Neural crest cell (in vitro differentiated cells): ENCODE results near the gene CDCA3. TPM values are rescaled to one million over a fixed set of nuclear protein-coding genes. Genes with fewer than 3 reads are reported as not detected.

Experiments
- DNase-seq: peaks from one replicate; pipeline ENCODE4 v3.0.0; 2021; ENCODE audit warnings: low read depth, mixed read lengths, low spot score
- H3K27ac Mint-ChIP-seq: one replicate; pipeline ENCODE4 v1.8.0; 2021; ENCODE audit warnings: mild to moderate bottlenecking, mixed read lengths; ENCODE audit not compliant: unreplicated experiment
- H3K27me3 Mint-ChIP-seq: 2 replicates; pipeline ENCODE4 v1.8.0; 2021; ENCODE audit warnings: low read depth, mild to moderate bottlenecking, mixed read lengths
- H3K36me3 Mint-ChIP-seq: 2 replicates; pipeline ENCODE4 v1.8.0; 2021; ENCODE audit warnings: low read depth, mild to moderate bottlenecking, mixed read lengths
- H3K4me1 Mint-ChIP-seq: 2 replicates; pipeline ENCODE4 v1.8.0; 2021; ENCODE audit warnings: mixed read lengths
- H3K4me3 Mint-ChIP-seq: one replicate; pipeline ENCODE4 v1.8.0; 2021; ENCODE audit warnings: mild to moderate bottlenecking, mixed read lengths
- H3K9me3 Mint-ChIP-seq: 2 replicates; pipeline ENCODE4 v1.8.0; 2021; ENCODE audit warnings: mixed read lengths
- total RNA-seq: library from RNA; stranded (reverse); gene quantifications from 2 replicates; pipeline ENCODE4 v1.2.1, GENCODE V29; 2021
- TF ChIP-seq, protein P1 (sequence below): fragments of 200-600 bp; sonication (generic); conservative IDR thresholded peaks from 2 replicates; pipeline ENCODE4 v1.5.0; 2021; ENCODE audit warnings: antibody characterized with exemption, mild to moderate bottlenecking

Gene CDCA3
- total RNA-seq, 1 donor from 2014 or later, result 71.7 TPM

GRCh38 chr12:6819106-6820030, 31.7 kb downstream of the CDCA3 start:
- no peak for DNase-seq
- no peaks in the 10 kb centered on the region for H3K27me3 Mint-ChIP-seq
- peaks cover 70% of the 10 kb centered on the region for H3K4me1 Mint-ChIP-seq
- H3K9me3 Mint-ChIP-seq, result no peaks in the 10 kb centered on the region
- TF ChIP-seq, protein P1, sequence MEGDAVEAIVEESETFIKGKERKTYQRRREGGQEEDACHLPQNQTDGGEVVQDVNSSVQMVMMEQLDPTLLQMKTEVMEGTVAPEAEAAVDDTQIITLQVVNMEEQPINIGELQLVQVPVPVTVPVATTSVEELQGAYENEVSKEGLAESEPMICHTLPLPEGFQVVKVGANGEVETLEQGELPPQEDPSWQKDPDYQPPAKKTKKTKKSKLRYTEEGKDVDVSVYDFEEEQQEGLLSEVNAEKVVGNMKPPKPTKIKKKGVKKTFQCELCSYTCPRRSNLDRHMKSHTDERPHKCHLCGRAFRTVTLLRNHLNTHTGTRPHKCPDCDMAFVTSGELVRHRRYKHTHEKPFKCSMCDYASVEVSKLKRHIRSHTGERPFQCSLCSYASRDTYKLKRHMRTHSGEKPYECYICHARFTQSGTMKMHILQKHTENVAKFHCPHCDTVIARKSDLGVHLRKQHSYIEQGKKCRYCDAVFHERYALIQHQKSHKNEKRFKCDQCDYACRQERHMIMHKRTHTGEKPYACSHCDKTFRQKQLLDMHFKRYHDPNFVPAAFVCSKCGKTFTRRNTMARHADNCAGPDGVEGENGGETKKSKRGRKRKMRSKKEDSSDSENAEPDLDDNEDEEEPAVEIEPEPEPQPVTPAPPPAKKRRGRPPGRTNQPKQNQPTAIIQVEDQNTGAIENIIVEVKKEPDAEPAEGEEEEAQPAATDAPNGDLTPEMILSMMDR, result no peak
- peak overlapping the region; percentile 87 for H3K4me3 Mint-ChIP-seq
- H3K36me3 Mint-ChIP-seq, result peaks cover 3% of the 10 kb centered on the region
- H3K27ac Mint-ChIP-seq, result peak overlapping the region; percentile 84

DNA sequence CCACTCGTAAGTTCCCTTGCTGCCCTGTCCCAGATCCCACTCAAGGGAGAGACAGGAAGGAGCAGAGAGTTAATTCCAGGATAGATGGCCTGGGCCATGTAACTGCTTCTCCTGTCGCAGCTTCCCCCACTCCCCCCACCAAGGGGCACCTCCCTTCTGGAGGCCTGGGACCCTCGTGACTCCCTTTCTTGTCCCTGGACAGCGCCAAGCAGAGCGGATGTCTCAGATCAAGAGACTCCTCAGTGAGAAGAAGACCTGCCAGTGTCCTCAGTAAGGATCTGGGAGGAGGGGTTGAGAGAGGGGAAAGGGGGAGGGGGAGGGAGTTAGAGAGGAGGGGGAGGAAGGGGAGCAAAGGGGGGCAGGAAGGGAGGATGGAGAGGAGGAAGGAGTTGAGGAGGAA, 32.4 kb downstream of the CDCA3 start:
- TF ChIP-seq, protein P1, result no peak
- no peaks in the 10 kb centered on the region for H3K27me3 Mint-ChIP-seq
- peaks cover 3% of the 10 kb centered on the region for H3K36me3 Mint-ChIP-seq
- no peak for DNase-seq
- H3K27ac Mint-ChIP-seq, result peak overlapping the region; percentile 78
- no peaks in the 10 kb centered on the region for H3K9me3 Mint-ChIP-seq
- peak overlapping the region; percentile 58 for H3K4me3 Mint-ChIP-seq
- H3K4me1 Mint-ChIP-seq, result peaks cover 66% of the 10 kb centered on the region

DNA sequence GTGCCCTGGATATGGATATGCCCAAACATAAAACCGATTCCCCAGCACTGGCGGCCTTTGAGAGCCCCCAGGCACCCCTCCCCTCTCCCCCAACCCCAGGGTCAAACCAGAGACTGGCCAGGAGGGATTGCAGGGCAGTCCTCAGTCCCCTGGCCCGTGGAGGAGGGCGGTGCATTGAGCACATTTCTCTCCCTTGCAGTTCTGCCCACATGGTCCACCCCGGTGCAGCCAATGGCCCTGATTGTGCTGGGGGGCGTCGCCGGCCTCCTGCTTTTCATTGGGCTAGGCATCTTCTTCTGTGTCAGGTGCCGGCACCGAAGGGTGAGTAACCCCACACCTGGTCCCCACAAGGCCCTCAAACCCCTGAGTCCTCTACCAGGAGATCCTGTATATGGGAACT, 32.9 kb downstream of the CDCA3 start:
- Mint-ChIP-seq H3K36me3 (peaks cover 3% of the 10 kb centered on the region), H3K27me3 (no peaks in the 10 kb centered on the region)
- DNase-seq, result no peak

GRCh38 chr12:6817662-6818157, 33.4 kb downstream of the CDCA3 start:
- no peaks in the 10 kb centered on the region for H3K9me3 Mint-ChIP-seq
- peak overlapping the region; percentile 4 for H3K27ac Mint-ChIP-seq
- peaks cover 3% of the 10 kb centered on the region for H3K36me3 Mint-ChIP-seq
- no peak for DNase-seq
- H3K4me3 Mint-ChIP-seq, result peak overlapping the region; percentile 21
- H3K4me1 Mint-ChIP-seq, result peaks cover 65% of the 10 kb centered on the region
- TF ChIP-seq, protein P1, result no peak
- no peaks in the 10 kb centered on the region for H3K27me3 Mint-ChIP-seq

More for the DNA sequence above, 32.9 kb downstream of the CDCA3 start:
- H3K4me1 Mint-ChIP-seq, result peaks cover 69% of the 10 kb centered on the region
- H3K27ac Mint-ChIP-seq, result peak overlapping the region; percentile 78
- no peaks in the 10 kb centered on the region for H3K9me3 Mint-ChIP-seq
- peak overlapping the region; percentile 58 for H3K4me3 Mint-ChIP-seq
- TF ChIP-seq, protein P1, result no peak

- H3K36me3 Mint-ChIP-seq, result peaks cover 3% of the 10 kb centered on the region
- no peak for DNase-seq
- H3K27me3 Mint-ChIP-seq, result no peaks in the 10 kb centered on the region
- H3K4me1 Mint-ChIP-seq, result peaks cover 62% of the 10 kb centered on the region
- TF ChIP-seq, protein P1, result no peak
- peak overlapping the region; percentile 62 for H3K4me3 Mint-ChIP-seq
- H3K9me3 Mint-ChIP-seq, result no peaks in the 10 kb centered on the region
- H3K27ac Mint-ChIP-seq, result no peak overlapping the region
Measured at GRCh38 chr12:6817098-6817497, 34.0 kb downstream of the CDCA3 start.
